HepG2 (cell line): ENCODE data around the gene CDK12. TPM values are rescaled to one million over a fixed set of nuclear protein-coding genes. Genes with fewer than 3 reads are reported as not detected.

Experiments
- ARHGAP35 ChIP-seq: sonication (generic); formaldehyde crosslinking; IDR thresholded peaks from 2 replicates; pipeline ENCODE4 v1.9.0; 2022; ENCODE audit warnings: mild to moderate bottlenecking, inconsistent platforms, moderate library complexity, missing genetic modification reagents, borderline replicate concordance
- CBX2 ChIP-seq, 2 experiments: fragments of 200-600 bp in 1 of 2; sonication (generic); formaldehyde crosslinking in 1 of 2; IDR thresholded peaks; 2 replicates each; pipeline versions ENCODE4 v1.7.0 to v1.8.1; 2018 to 2022; ENCODE audit warnings: low read depth in 2 of 2, low read length in 1 of 2, mild to moderate bottlenecking in 1 of 2, missing genetic modification reagents in 1 of 2
- CEBPG ChIP-seq: IDR thresholded peaks from 2 replicates; pipeline ENCODE4 v1.6.1; 2016
- DR1 ChIP-seq: sonication (generic); formaldehyde crosslinking; IDR thresholded peaks from 2 replicates; pipeline ENCODE4 v1.8.0; 2021; ENCODE audit warnings: mild to moderate bottlenecking, missing genetic modification reagents, inconsistent platforms
- FIP1L1 ChIP-seq: fragments of 200-400 bp; formaldehyde crosslinking; IDR thresholded peaks from 2 replicates; pipeline ENCODE4 v1.6.1; 2018; ENCODE audit warnings: low read depth, mild to moderate bottlenecking, low read length, moderate library complexity, borderline replicate concordance; ENCODE audit not compliant: insufficient read depth
- JUND ChIP-seq: sonication (generic); formaldehyde crosslinking; IDR thresholded peaks from 2 replicates; pipeline ENCODE4 v1.8.0; 2022; ENCODE audit warnings: mild to moderate bottlenecking, missing genetic modification reagents
- MATR3 ChIP-seq: sonication (generic); formaldehyde crosslinking; IDR thresholded peaks from 2 replicates; pipeline ENCODE4 v1.4.0; 2020; ENCODE audit warnings: missing genetic modification reagents
- NFYC ChIP-seq: IDR thresholded peaks from 2 replicates; pipeline ENCODE4 v1.6.1; 2016; ENCODE audit warnings: missing genetic modification reagents, missing compliant biosample characterization
- PHF20 ChIP-seq: sonication (generic); formaldehyde crosslinking; IDR thresholded peaks from 2 replicates; pipeline ENCODE4 v1.5.0; 2020; ENCODE audit warnings: mild to moderate bottlenecking, missing genetic modification reagents
- STAT5B ChIP-seq: sonication (generic); formaldehyde crosslinking; IDR thresholded peaks from 2 replicates; pipeline ENCODE4 v1.4.0; 2020; ENCODE audit warnings: missing genetic modification reagents
- SYNCRIP ChIP-seq: fragments of 200-400 bp; formaldehyde crosslinking; IDR thresholded peaks from 2 replicates; pipeline ENCODE4 v1.6.1; 2018; ENCODE audit warnings: mild to moderate bottlenecking, low read depth, low read length; ENCODE audit not compliant: insufficient read depth
- TCF7L2 ChIP-seq: IDR thresholded peaks from 2 replicates; pipeline ENCODE4 v1.6.1; 2011; ENCODE audit warnings: mild to moderate bottlenecking, low read depth, low read length, moderate library complexity
- ZBTB7B ChIP-seq: sonication (generic); formaldehyde crosslinking; IDR thresholded peaks from 2 replicates; pipeline ENCODE4 v1.4.0; 2020; ENCODE audit warnings: missing genetic modification reagents
- ZNF274 ChIP-seq: sonication (generic); formaldehyde crosslinking; IDR thresholded peaks from 2 replicates; pipeline ENCODE4 v1.5.1; 2020; ENCODE audit warnings: mild to moderate bottlenecking, missing genetic modification reagents
- ZNF558 ChIP-seq: sonication (generic); formaldehyde crosslinking; IDR thresholded peaks from 2 replicates; pipeline ENCODE4 v1.9.0; 2022; ENCODE audit warnings: mild to moderate bottlenecking, missing genetic modification reagents, borderline replicate concordance
- ZNF619 ChIP-seq: sonication (generic); formaldehyde crosslinking; IDR thresholded peaks from 2 replicates; pipeline ENCODE4 v1.4.0; 2020; ENCODE audit warnings: mild to moderate bottlenecking, missing genetic modification reagents
- ZNF660 ChIP-seq: sonication (generic); formaldehyde crosslinking; IDR thresholded peaks from 2 replicates; pipeline ENCODE4 v1.5.1; 2020; ENCODE audit warnings: mild to moderate bottlenecking, low read depth, missing genetic modification reagents, borderline replicate concordance
- ZNF766 ChIP-seq: sonication (generic); formaldehyde crosslinking; IDR thresholded peaks from 2 replicates; pipeline ENCODE4 v1.5.0; 2020; ENCODE audit warnings: missing genetic modification reagents, borderline replicate concordance
- ZNF839 ChIP-seq: sonication (generic); formaldehyde crosslinking; IDR thresholded peaks from 2 replicates; pipeline ENCODE4 v1.4.0; 2020; ENCODE audit warnings: missing genetic modification reagents, mild to moderate bottlenecking, borderline replicate concordance
- polyA plus RNA-seq, 8 experiments: library from polyadenylated mRNA; depleted of rRNA in 3 of 8; stranded (reverse) in 7 of 8; unstranded in 1 of 8; fragments of >200 nt; fragmentation: Illumina TruSeq in 4 of 8; extraction: Trizol in 4 of 8; gene quantifications; 2 replicates each; pipeline versions ENCODE4 v1.2.1 to v1.2.3, GENCODE V29; 2011 to 2016; ENCODE audit warnings: low read depth in 4 of 8, missing spikeins in 1 of 8, mixed read lengths in 1 of 8; ENCODE audit not compliant: insufficient read depth in 1 of 8
- total RNA-seq, 5 experiments: library from RNA; depleted of rRNA; stranded (reverse); fragments of >200 nt; fragmentation: Illumina TruSeq; extraction: Trizol; gene quantifications; 2 replicates each; pipeline ENCODE4 v1.2.3, GENCODE V29; 2016; ENCODE audit warnings: low read depth in 1 of 5
- TF ChIP-seq, protein P1 (sequence below): IDR thresholded peaks from 2 replicates; pipeline ENCODE4 v1.6.1; 2016; ENCODE audit warnings: missing compliant biosample characterization, missing genetic modification reagents, borderline replicate concordance
- TF ChIP-seq, protein P2 (sequence below): IDR thresholded peaks from 2 replicates; pipeline ENCODE4 v1.6.1; 2016
- TF ChIP-seq, protein P3 (sequence below): sonication (generic); formaldehyde crosslinking; IDR thresholded peaks from 2 replicates; pipeline ENCODE4 v1.9.0; 2021; ENCODE audit warnings: missing genetic modification reagents, borderline replicate concordance

Gene CDK12
- total and polyA plus RNA-seq, 2 of the 13 experiments (the other 11 are each of a cell fraction or from before 2014, with no cell fraction given): 24.0 to 88.6 TPM

DNA sequence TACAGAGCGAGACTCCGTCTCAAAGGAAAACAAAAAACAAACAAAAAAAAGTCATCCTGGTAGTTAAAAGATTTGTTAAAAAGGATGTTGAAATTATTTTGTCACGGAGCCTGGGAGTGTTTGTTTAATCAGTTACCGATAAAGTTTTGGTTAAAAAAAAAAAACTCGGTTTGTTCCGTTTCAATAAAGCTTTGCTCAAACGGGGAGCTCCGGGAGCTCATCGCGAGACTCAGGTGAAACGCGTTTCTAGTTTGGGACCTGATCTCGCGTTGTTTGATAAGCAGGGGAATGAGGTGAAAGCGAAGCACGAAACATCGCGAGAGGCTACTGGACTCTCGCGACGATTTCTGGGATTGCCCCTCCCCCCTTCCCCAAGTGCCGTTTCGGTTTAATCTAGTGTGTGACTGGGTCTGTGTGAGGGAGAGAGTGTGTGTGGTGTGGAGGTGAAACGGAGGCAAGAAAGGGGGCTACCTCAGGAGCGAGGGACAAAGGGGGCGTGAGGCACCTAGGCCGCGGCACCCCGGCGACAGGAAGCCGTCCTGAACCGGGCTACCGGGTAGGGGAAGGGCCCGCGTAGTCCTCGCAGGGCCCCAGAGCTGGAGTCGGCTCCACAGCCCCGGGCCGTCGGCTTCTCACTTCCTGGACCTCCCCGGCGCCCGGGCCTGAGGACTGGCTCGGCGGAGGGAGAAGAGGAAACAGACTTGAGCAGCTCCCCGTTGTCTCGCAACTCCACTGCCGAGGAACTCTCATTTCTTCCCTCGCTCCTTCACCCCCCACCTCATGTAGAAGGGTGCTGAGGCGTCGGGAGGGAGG is at the start of gene CDK12 (continued):
- no peak for TF ChIP-seq CBX2 (IDR thresholded peaks at IDR 0.05; ENCODE audit: low read depth, low read length)
- no peak for TF ChIP-seq CBX2 (CRISPR knock-in tag; IDR thresholded peaks at IDR 0.05; ENCODE audit: low read depth)
- no peak; the same call in 1 of the 2 replicates for TF ChIP-seq JUND (CRISPR knock-in tag)
- no peak for TF ChIP-seq ZNF660 (CRISPR knock-in tag)
- TF ChIP-seq ARHGAP35 (CRISPR knock-in tag): peak; percentile 65; the same call in 1 of the 2 replicates
- TF ChIP-seq TCF7L2: no peak
- TF ChIP-seq ZNF274 (CRISPR knock-in tag): peak; percentile 92; the same call in 1 of the 2 replicates
- no peak for TF ChIP-seq ZNF839 (CRISPR knock-in tag)
- peak; percentile 92 for TF ChIP-seq DR1 (CRISPR knock-in tag)
- peak; percentile 46; the same call in 1 of the 2 replicates for TF ChIP-seq FIP1L1
- TF ChIP-seq NFYC (CRISPR knock-in tag): peak; percentile 47; the same call in 1 of the 2 replicates
- no peak for TF ChIP-seq SYNCRIP
- peak; percentile 54; the same call in 1 of the 2 replicates for TF ChIP-seq ZNF766 (CRISPR knock-in tag)
- TF ChIP-seq ZNF558 (CRISPR knock-in tag): no peak
- TF ChIP-seq STAT5B: no peak
- TF ChIP-seq ZBTB7B (CRISPR knock-in tag): peak; percentile 48; the same call in 1 of the 2 replicates
- TF ChIP-seq CEBPG (CRISPR knock-in tag): peak; percentile 52; the same call in 1 of the 2 replicates
- no peak for TF ChIP-seq MATR3 (CRISPR knock-in tag)
- TF ChIP-seq ZNF619 (CRISPR knock-in tag): peak; percentile 55; the same call in 1 of the 2 replicates
- TF ChIP-seq, protein P1, sequence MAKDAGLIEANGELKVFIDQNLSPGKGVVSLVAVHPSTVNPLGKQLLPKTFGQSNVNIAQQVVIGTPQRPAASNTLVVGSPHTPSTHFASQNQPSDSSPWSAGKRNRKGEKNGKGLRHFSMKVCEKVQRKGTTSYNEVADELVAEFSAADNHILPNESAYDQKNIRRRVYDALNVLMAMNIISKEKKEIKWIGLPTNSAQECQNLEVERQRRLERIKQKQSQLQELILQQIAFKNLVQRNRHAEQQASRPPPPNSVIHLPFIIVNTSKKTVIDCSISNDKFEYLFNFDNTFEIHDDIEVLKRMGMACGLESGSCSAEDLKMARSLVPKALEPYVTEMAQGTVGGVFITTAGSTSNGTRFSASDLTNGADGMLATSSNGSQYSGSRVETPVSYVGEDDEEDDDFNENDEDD (CRISPR knock-in tag): peak; percentile 19; the same call in 1 of the 2 replicates
- TF ChIP-seq, protein P2, sequence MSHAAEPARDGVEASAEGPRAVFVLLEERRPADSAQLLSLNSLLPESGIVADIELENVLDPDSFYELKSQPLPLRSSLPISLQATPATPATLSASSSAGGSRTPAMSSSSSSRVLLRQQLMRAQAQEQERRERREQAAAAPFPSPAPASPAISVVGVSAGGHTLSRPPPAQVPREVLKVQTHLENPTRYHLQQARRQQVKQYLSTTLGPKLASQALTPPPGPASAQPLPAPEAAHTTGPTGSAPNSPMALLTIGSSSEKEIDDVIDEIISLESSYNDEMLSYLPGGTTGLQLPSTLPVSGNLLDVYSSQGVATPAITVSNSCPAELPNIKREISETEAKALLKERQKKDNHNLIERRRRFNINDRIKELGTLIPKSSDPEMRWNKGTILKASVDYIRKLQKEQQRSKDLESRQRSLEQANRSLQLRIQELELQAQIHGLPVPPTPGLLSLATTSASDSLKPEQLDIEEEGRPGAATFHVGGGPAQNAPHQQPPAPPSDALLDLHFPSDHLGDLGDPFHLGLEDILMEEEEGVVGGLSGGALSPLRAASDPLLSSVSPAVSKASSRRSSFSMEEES (CRISPR knock-in tag): peak; percentile 72
- peak; percentile 85 for TF ChIP-seq PHF20 (CRISPR knock-in tag)
- TF ChIP-seq, protein P3, sequence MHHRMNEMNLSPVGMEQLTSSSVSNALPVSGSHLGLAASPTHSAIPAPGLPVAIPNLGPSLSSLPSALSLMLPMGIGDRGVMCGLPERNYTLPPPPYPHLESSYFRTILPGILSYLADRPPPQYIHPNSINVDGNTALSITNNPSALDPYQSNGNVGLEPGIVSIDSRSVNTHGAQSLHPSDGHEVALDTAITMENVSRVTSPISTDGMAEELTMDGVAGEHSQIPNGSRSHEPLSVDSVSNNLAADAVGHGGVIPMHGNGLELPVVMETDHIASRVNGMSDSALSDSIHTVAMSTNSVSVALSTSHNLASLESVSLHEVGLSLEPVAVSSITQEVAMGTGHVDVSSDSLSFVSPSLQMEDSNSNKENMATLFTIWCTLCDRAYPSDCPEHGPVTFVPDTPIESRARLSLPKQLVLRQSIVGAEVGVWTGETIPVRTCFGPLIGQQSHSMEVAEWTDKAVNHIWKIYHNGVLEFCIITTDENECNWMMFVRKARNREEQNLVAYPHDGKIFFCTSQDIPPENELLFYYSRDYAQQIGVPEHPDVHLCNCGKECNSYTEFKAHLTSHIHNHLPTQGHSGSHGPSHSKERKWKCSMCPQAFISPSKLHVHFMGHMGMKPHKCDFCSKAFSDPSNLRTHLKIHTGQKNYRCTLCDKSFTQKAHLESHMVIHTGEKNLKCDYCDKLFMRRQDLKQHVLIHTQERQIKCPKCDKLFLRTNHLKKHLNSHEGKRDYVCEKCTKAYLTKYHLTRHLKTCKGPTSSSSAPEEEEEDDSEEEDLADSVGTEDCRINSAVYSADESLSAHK (CRISPR knock-in tag): no peak
